Osteocyte (in vitro differentiated cells): ENCODE measurements around the gene SP9. TPM values are rescaled to one million over a fixed set of nuclear protein-coding genes. Genes with fewer than 3 reads are reported as not detected.

Experiments used
- DNase-seq: peaks from one replicate; pipeline ENCODE4 v3.0.0; 2021; ENCODE audit warnings: mixed read lengths; ENCODE audit not compliant: unreplicated experiment; ENCODE audit errors: extremely low spot score
- H3K27ac Mint-ChIP-seq: one replicate; pipeline ENCODE4 v1.8.0; 2021; ENCODE audit warnings: mild to moderate bottlenecking, mixed read lengths; ENCODE audit not compliant: unreplicated experiment
- H3K27me3 Mint-ChIP-seq: one replicate; pipeline ENCODE4 v1.8.0; 2021; ENCODE audit warnings: mixed read lengths; ENCODE audit not compliant: unreplicated experiment
- H3K36me3 Mint-ChIP-seq: one replicate; pipeline ENCODE4 v1.8.0; 2021; ENCODE audit warnings: mixed read lengths; ENCODE audit not compliant: unreplicated experiment
- H3K4me1 Mint-ChIP-seq: one replicate; pipeline ENCODE4 v1.8.0; 2021; ENCODE audit warnings: mixed read lengths; ENCODE audit not compliant: unreplicated experiment
- H3K4me3 Mint-ChIP-seq: one replicate; pipeline ENCODE4 v1.8.0; 2021; ENCODE audit warnings: mild to moderate bottlenecking, moderate library complexity, mixed read lengths; ENCODE audit not compliant: unreplicated experiment
- H3K9me3 Mint-ChIP-seq: one replicate; pipeline ENCODE4 v1.8.0; 2021; ENCODE audit warnings: mixed read lengths; ENCODE audit not compliant: unreplicated experiment
- total RNA-seq: library from RNA; stranded (reverse); gene quantifications from 2 replicates; pipeline ENCODE4 v1.2.1, GENCODE V29; 2021
- TF ChIP-seq, protein P1 (sequence below): fragments of 200-600 bp; sonication (generic); IDR thresholded peaks from 2 replicates; pipeline ENCODE4 v1.5.0; 2021; ENCODE audit warnings: antibody characterized with exemption, mild to moderate bottlenecking, moderate library complexity

The SP9 gene
- total RNA-seq, 1 donor from 2014 or later = not detected

DNA sequence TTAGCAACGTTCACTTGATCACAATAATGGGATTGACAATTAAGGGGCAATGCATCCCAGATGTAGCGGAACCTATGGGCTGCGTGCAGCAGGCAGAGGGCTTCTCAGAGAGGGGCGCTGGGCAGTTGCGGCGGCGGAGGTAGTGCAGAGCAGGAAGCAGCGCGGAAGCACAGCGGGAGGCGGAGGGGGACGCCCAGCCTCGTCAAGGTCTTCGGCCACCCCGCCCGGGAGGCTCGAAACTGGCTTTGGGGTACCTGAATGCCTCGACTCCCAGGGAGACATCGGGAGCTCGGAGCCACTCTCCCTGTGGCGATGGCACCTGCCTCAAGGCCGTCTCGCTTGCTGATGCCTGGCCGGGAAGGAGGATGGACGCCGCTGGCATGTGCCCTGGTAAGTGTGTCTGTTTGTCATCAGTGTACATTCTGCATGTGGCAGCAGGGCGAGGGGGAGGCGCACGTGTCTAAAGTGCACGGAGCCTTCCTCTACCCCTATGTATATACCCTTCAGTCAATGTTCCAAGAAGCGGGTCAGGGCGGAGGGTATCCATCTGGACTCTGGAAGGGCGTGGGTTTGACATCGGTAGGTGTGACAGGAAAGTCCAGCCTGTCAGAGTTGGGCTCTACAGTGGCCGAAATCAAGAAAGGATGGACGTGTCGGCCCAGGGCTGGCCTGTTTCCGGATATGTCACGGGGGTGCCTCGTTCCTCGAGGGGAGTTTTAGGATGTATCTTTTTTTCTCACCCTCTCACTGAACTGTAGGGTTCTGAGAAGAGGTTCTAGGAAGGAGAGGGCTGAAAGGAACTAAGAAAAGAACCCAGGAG is 7.5 kb upstream of the SP9 start:
- Mint-ChIP-seq H3K27ac (no peak overlapping the region), H3K4me1 (peaks cover 29% of the 10 kb centered on the region), H3K36me3 (peaks cover 2% of the 10 kb centered on the region), H3K27me3 (peaks cover 88% of the 10 kb centered on the region), H3K9me3 (no peaks in the 10 kb centered on the region), H3K4me3 (peak overlapping the region; percentile 56)
- TF ChIP-seq, protein P1, sequence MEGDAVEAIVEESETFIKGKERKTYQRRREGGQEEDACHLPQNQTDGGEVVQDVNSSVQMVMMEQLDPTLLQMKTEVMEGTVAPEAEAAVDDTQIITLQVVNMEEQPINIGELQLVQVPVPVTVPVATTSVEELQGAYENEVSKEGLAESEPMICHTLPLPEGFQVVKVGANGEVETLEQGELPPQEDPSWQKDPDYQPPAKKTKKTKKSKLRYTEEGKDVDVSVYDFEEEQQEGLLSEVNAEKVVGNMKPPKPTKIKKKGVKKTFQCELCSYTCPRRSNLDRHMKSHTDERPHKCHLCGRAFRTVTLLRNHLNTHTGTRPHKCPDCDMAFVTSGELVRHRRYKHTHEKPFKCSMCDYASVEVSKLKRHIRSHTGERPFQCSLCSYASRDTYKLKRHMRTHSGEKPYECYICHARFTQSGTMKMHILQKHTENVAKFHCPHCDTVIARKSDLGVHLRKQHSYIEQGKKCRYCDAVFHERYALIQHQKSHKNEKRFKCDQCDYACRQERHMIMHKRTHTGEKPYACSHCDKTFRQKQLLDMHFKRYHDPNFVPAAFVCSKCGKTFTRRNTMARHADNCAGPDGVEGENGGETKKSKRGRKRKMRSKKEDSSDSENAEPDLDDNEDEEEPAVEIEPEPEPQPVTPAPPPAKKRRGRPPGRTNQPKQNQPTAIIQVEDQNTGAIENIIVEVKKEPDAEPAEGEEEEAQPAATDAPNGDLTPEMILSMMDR = no peak
- no peak for DNase-seq

- Mint-ChIP-seq H3K4me1 (peaks cover 34% of the 10 kb centered on the region), H3K36me3 (peaks cover 2% of the 10 kb centered on the region), H3K4me3 (peak overlapping the region; percentile 59), H3K27ac (no peak overlapping the region), H3K9me3 (no peaks in the 10 kb centered on the region), H3K27me3 (peaks cover 88% of the 10 kb centered on the region)
- DNase-seq = no peak
- TF ChIP-seq, protein P1 = no peak
Observed at GRCh38 chr2:174327841-174328113, 7.0 kb upstream of the SP9 start.

GRCh38 chr2:174328114-174328960 is 6.4 kb upstream of the SP9 start:
- no peak overlapping the region for H3K27ac Mint-ChIP-seq
- TF ChIP-seq, protein P1 = no peak
- DNase-seq = no peak
- peak overlapping the region; percentile 60 for H3K4me3 Mint-ChIP-seq
- H3K9me3 Mint-ChIP-seq = no peaks in the 10 kb centered on the region
- peaks cover 2% of the 10 kb centered on the region for H3K36me3 Mint-ChIP-seq
- peaks cover 89% of the 10 kb centered on the region for H3K27me3 Mint-ChIP-seq
- peaks cover 40% of the 10 kb centered on the region for H3K4me1 Mint-ChIP-seq

DNA sequence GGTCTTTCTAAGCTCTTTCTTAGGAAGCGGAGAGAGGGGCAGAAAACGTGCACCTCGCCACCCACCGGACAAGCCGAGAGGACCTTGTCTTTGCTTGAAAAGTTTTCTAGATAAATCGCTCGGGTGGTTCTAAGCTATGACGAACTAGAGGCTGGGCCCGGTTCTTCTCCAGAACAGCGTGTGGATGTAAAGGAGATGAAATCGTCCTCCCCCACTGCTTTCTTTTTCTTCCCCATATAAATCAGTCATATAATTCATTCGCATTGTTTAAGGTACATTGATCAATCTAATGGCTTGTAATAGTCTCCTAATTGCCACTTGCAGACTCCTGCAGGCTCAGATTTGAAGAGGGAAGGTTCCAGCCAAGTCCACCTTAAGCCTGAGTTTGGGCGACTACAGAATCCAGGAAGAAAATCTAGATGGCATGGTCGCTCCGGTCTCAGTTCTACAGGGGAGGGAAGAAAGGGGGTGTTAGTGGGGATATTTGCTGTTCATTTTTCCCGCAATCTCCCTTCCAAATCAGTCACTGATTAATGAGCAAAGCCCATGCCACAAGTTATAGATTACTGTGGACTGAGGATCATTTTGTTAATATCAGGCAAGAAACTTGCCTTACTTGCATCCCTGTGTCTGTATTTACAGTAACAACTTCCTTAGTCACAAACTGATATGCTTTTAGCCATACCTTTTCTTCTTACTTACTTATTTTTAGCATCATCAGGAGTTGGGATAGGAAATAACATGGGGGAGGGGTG is 5.6 kb upstream of the SP9 start:
- TF ChIP-seq, protein P1 = no peak
- DNase-seq = no peak
- peaks cover 2% of the 10 kb centered on the region for H3K36me3 Mint-ChIP-seq
- no peaks in the 10 kb centered on the region for H3K9me3 Mint-ChIP-seq
- no peak overlapping the region for H3K27ac Mint-ChIP-seq
- peaks cover 92% of the 10 kb centered on the region for H3K27me3 Mint-ChIP-seq
- peak overlapping the region; percentile 60 for H3K4me3 Mint-ChIP-seq
- H3K4me1 Mint-ChIP-seq = peaks cover 47% of the 10 kb centered on the region
